HL-60 (cell line): Measurements from ENCODE around the gene TMEM242.

Experiments used
- CTCF ChIP-seq: IDR thresholded peaks from one replicate; pipeline ENCODE4 v1.5.1; 2011; ENCODE audit warnings: low read length, control low read depth, inconsistent platforms; ENCODE audit not compliant: insufficient read depth
- GABPA ChIP-seq: IDR thresholded peaks from 2 replicates; pipeline ENCODE4 v1.6.1; 2012; ENCODE audit warnings: low read depth
- POLR2AphosphoS5 ChIP-seq: IDR thresholded peaks from 2 replicates; pipeline ENCODE4 v1.6.1; 2012; ENCODE audit warnings: low read depth
- SPI1 ChIP-seq: IDR thresholded peaks from 2 replicates; pipeline ENCODE4 v1.6.1; 2012; ENCODE audit warnings: low read depth, mild to moderate bottlenecking, borderline replicate concordance

- TF ChIP-seq CTCF: no peak
- no peak for TF ChIP-seq POLR2AphosphoS5
- TF ChIP-seq GABPA: no peak
- no peak for TF ChIP-seq SPI1
Observed at GRCh38 chr6:157366648-157367047, 43.3 kb upstream of the TMEM242 start.
